GM23248 (cell line): ENCODE data around the gene BEND7.

Experiments used
- EZH2 ChIP-seq: fragments of 200-600 bp; sonication (generic); IDR thresholded peaks from 2 replicates; pipeline ENCODE4 v1.6.1; 2018; ENCODE audit warnings: antibody characterized with exemption, mild to moderate bottlenecking; ENCODE audit not compliant: insufficient read depth, poor library complexity, severe bottlenecking
- EZH2phosphoT487 ChIP-seq: fragments of 200-600 bp; sonication (generic); IDR thresholded peaks from 2 replicates; pipeline ENCODE4 v1.6.1; 2018; ENCODE audit warnings: antibody characterized with exemption, moderate library complexity, mild to moderate bottlenecking, low read depth; ENCODE audit not compliant: insufficient read depth

DNA sequence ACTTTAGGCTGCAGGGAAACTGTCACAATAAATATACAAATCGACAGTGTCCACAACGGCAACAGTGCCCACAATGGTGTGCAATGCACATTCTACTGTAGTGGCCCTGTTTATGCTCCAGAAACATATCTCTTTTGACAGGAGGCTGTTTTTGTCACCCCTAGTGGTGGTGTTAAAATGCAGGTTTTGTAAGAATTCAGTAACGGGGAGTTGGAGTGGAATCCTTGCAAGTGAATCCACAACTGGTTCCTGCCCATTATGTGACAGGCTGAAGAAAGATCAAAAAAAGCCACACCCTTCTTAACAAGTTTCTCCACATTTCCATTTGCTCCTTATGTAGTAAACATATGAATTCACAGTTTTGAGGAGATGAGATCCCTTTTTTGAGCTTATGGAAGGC, 58.5 kb downstream of the BEND7 start:
- TF ChIP-seq EZH2, result no peak
- TF ChIP-seq EZH2phosphoT487, result no peak
